Measurements from ENCODE around the gene KCNK17.

The KCNK17 gene

GRCh38 chr6:39319621-39320362, 5.6 kb upstream of the KCNK17 start:
- Histone ChIP-seq H3K4me1 (ENCODE audit: control insufficient read depth in 2 of 2, insufficient read depth in 2 of 2, low read length in 2 of 2) (no peaks in the 10 kb centered on the region), H3K27me3 (ENCODE audit: control insufficient read depth in 2 of 2, insufficient read depth in 2 of 2, low read length in 2 of 2) (peaks cover 2 to 7% of the 10 kb centered on the region in 2 donors), H3K4me3 (ENCODE audit: low read length in 2 of 2) (no peak overlapping the region), H3K27ac (ENCODE audit: low read depth in 2 of 2, low read length in 2 of 2) (no peak overlapping the region), H3K9ac (ENCODE audit: low read depth in 1 of 2, low read length in 2 of 2) (no peak overlapping the region), H3K36me3 (ENCODE audit: control insufficient read depth in 2 of 2, insufficient read depth in 2 of 2, low read length in 2 of 2) (no peaks in the 10 kb centered on the region), H3K9me3 (ENCODE audit: control insufficient read depth in 2 of 2, low read length in 2 of 2) (no peaks in the 10 kb centered on the region)

GRCh38 chr6:39317256-39317655, 3.0 kb upstream of the KCNK17 start:
- Histone ChIP-seq H3K4me1 (ENCODE audit: control insufficient read depth in 2 of 2, insufficient read depth in 2 of 2, low read length in 2 of 2) (peaks cover 0 to 7% of the 10 kb centered on the region in 2 donors), H3K36me3 (ENCODE audit: control insufficient read depth in 2 of 2, insufficient read depth in 2 of 2, low read length in 2 of 2) (no peaks in the 10 kb centered on the region), H3K9me3 (ENCODE audit: control insufficient read depth in 2 of 2, low read length in 2 of 2) (no peaks in the 10 kb centered on the region), H3K27me3 (ENCODE audit: control insufficient read depth in 2 of 2, insufficient read depth in 2 of 2, low read length in 2 of 2) (peaks cover 16 to 28% of the 10 kb centered on the region in 2 donors), H3K9ac (ENCODE audit: low read depth in 1 of 2, low read length in 2 of 2) (no peak overlapping the region), H3K4me3 (ENCODE audit: low read length in 2 of 2) (no peak overlapping the region), H3K27ac (ENCODE audit: low read depth in 2 of 2, low read length in 2 of 2) (no peak overlapping the region)

GRCh38 chr6:39313526-39314272, 520 bp downstream of the KCNK17 start:
- Histone ChIP-seq H3K4me1 (ENCODE audit: control insufficient read depth in 2 of 2, insufficient read depth in 2 of 2, low read length in 2 of 2) (peaks cover 0 to 7% of the 10 kb centered on the region in 2 donors), H3K27ac (ENCODE audit: low read depth in 2 of 2, low read length in 2 of 2) (no peak overlapping the region), H3K36me3 (ENCODE audit: control insufficient read depth in 2 of 2, insufficient read depth in 2 of 2, low read length in 2 of 2) (no peaks in the 10 kb centered on the region), H3K27me3 (ENCODE audit: control insufficient read depth in 2 of 2, insufficient read depth in 2 of 2, low read length in 2 of 2) (peaks cover 29% of the 10 kb centered on the region in 2 donors), H3K4me3 (ENCODE audit: low read length in 2 of 2) (no peak overlapping the region), H3K9me3 (ENCODE audit: control insufficient read depth in 2 of 2, low read length in 2 of 2) (no peaks in the 10 kb centered on the region), H3K9ac (ENCODE audit: low read depth in 1 of 2, low read length in 2 of 2) (no peak overlapping the region)

GRCh38 chr6:39312912-39313525, 1.2 kb downstream of the KCNK17 start:
- no peaks in the 10 kb centered on the region for H3K36me3 ChIP-seq (ENCODE audit: control insufficient read depth in 2 of 2, insufficient read depth in 2 of 2, low read length in 2 of 2)
- H3K4me3 ChIP-seq (ENCODE audit: low read length in 2 of 2) = peak overlapping the region in 1 of 2 donors; percentile 17
- peaks cover 29% of the 10 kb centered on the region in 2 donors for H3K27me3 ChIP-seq (ENCODE audit: control insufficient read depth in 2 of 2, insufficient read depth in 2 of 2, low read length in 2 of 2)
- H3K27ac ChIP-seq (ENCODE audit: low read depth in 2 of 2, low read length in 2 of 2) = no peak overlapping the region
- no peak overlapping the region for H3K9ac ChIP-seq (ENCODE audit: low read depth in 1 of 2, low read length in 2 of 2)
- H3K9me3 ChIP-seq (ENCODE audit: control insufficient read depth in 2 of 2, low read length in 2 of 2) = no peaks in the 10 kb centered on the region
- H3K4me1 ChIP-seq (ENCODE audit: control insufficient read depth in 2 of 2, insufficient read depth in 2 of 2, low read length in 2 of 2) = peaks cover 0 to 7% of the 10 kb centered on the region in 2 donors

- Histone ChIP-seq H3K9ac (ENCODE audit: low read depth in 1 of 2, low read length in 2 of 2) (no peak overlapping the region), H3K27me3 (ENCODE audit: control insufficient read depth in 2 of 2, insufficient read depth in 2 of 2, low read length in 2 of 2) (peaks cover 28 to 29% of the 10 kb centered on the region in 2 donors), H3K36me3 (ENCODE audit: control insufficient read depth in 2 of 2, insufficient read depth in 2 of 2, low read length in 2 of 2) (no peaks in the 10 kb centered on the region), H3K27ac (ENCODE audit: low read depth in 2 of 2, low read length in 2 of 2) (no peak overlapping the region), H3K4me1 (ENCODE audit: control insufficient read depth in 2 of 2, insufficient read depth in 2 of 2, low read length in 2 of 2) (peaks cover 0 to 7% of the 10 kb centered on the region in 2 donors), H3K9me3 (ENCODE audit: control insufficient read depth in 2 of 2, low read length in 2 of 2) (no peaks in the 10 kb centered on the region), H3K4me3 (ENCODE audit: low read length in 2 of 2) (no peak overlapping the region)
These were observed 3.7 kb downstream of the KCNK17 start for GRCh38 chr6:39310542-39310941.

- no peaks in the 10 kb centered on the region for H3K36me3 ChIP-seq (ENCODE audit: control insufficient read depth in 2 of 2, insufficient read depth in 2 of 2, low read length in 2 of 2)
- peaks cover 0 to 7% of the 10 kb centered on the region in 2 donors for H3K4me1 ChIP-seq (ENCODE audit: control insufficient read depth in 2 of 2, insufficient read depth in 2 of 2, low read length in 2 of 2)
- no peak overlapping the region for H3K4me3 ChIP-seq (ENCODE audit: low read length in 2 of 2)
- H3K27ac ChIP-seq (ENCODE audit: low read depth in 2 of 2, low read length in 2 of 2) = no peak overlapping the region
- H3K27me3 ChIP-seq (ENCODE audit: control insufficient read depth in 2 of 2, insufficient read depth in 2 of 2, low read length in 2 of 2) = peaks cover 27% of the 10 kb centered on the region in 2 donors
- H3K9ac ChIP-seq (ENCODE audit: low read depth in 1 of 2, low read length in 2 of 2) = no peak overlapping the region
- H3K9me3 ChIP-seq (ENCODE audit: control insufficient read depth in 2 of 2, low read length in 2 of 2) = no peaks in the 10 kb centered on the region
These were observed 4.2 kb downstream of the KCNK17 start for GRCh38 chr6:39309942-39310531.

- Histone ChIP-seq H3K9me3 (ENCODE audit: control insufficient read depth in 2 of 2, low read length in 2 of 2) (no peaks in the 10 kb centered on the region), H3K4me1 (ENCODE audit: control insufficient read depth in 2 of 2, insufficient read depth in 2 of 2, low read length in 2 of 2) (peaks cover 5 to 7% of the 10 kb centered on the region in 2 donors), H3K27ac (ENCODE audit: low read depth in 2 of 2, low read length in 2 of 2) (no peak overlapping the region), H3K27me3 (ENCODE audit: control insufficient read depth in 2 of 2, insufficient read depth in 2 of 2, low read length in 2 of 2) (peaks cover 5 to 15% of the 10 kb centered on the region in 2 donors), H3K9ac (ENCODE audit: low read depth in 1 of 2, low read length in 2 of 2) (no peak overlapping the region), H3K36me3 (ENCODE audit: control insufficient read depth in 2 of 2, insufficient read depth in 2 of 2, low read length in 2 of 2) (no peaks in the 10 kb centered on the region), H3K4me3 (ENCODE audit: low read length in 2 of 2) (no peak overlapping the region)
These were observed 6.8 kb downstream of the KCNK17 start for GRCh38 chr6:39307462-39307861.

- Histone ChIP-seq H3K4me3 (ENCODE audit: low read length in 2 of 2) (no peak overlapping the region), H3K27me3 (ENCODE audit: control insufficient read depth in 2 of 2, insufficient read depth in 2 of 2, low read length in 2 of 2) (peaks cover 0 to 2% of the 10 kb centered on the region in 2 donors), H3K4me1 (ENCODE audit: control insufficient read depth in 2 of 2, insufficient read depth in 2 of 2, low read length in 2 of 2) (peaks cover 7% of the 10 kb centered on the region in 2 donors), H3K27ac (ENCODE audit: low read depth in 2 of 2, low read length in 2 of 2) (no peak overlapping the region), H3K9me3 (ENCODE audit: control insufficient read depth in 2 of 2, low read length in 2 of 2) (no peaks in the 10 kb centered on the region), H3K9ac (ENCODE audit: low read depth in 1 of 2, low read length in 2 of 2) (no peak overlapping the region), H3K36me3 (ENCODE audit: control insufficient read depth in 2 of 2, insufficient read depth in 2 of 2, low read length in 2 of 2) (no peaks in the 10 kb centered on the region)
These were observed 9.3 kb downstream of the KCNK17 start for GRCh38 chr6:39304951-39305350.

GRCh38 chr6:39303425-39304153, 10.6 kb downstream of the KCNK17 start:
- Histone ChIP-seq H3K9me3 (ENCODE audit: control insufficient read depth in 2 of 2, low read length in 2 of 2) (no peaks in the 10 kb centered on the region), H3K4me3 (ENCODE audit: low read length in 2 of 2) (no peak overlapping the region), H3K36me3 (ENCODE audit: control insufficient read depth in 2 of 2, insufficient read depth in 2 of 2, low read length in 2 of 2) (no peaks in the 10 kb centered on the region), H3K4me1 (ENCODE audit: control insufficient read depth in 2 of 2, insufficient read depth in 2 of 2, low read length in 2 of 2) (peaks cover 7% of the 10 kb centered on the region in 2 donors), H3K27ac (ENCODE audit: low read depth in 2 of 2, low read length in 2 of 2) (no peak overlapping the region), H3K27me3 (ENCODE audit: control insufficient read depth in 2 of 2, insufficient read depth in 2 of 2, low read length in 2 of 2) (peaks cover 0 to 2% of the 10 kb centered on the region in 2 donors), H3K9ac (ENCODE audit: low read depth in 1 of 2, low read length in 2 of 2) (no peak overlapping the region)

All from mucosa of rectum (tissue), 2 donors.